Stimulated activated naive CD4-positive, alpha-beta T cell (primary cell): Measurements from ENCODE around the gene HMBS.
"Not testable (repeated sequence)": the region's sequence is repeated elsewhere in the genome, so short reads cannot be mapped to it uniquely, and the experiment has no call there.

Source experiments
- DNase-seq, 6 experiments: peaks; one replicate each; lab custom pipeline; 2025; lab: John Stamatoyannopoulos, UW

HMBS gene

GRCh38 chr11:119084663-119085436, at the start of gene HMBS:
TSS of gene HMBS (plus strand) at chr11:119084881. CDS start at chr11:119085034, 153 bp downstream.
- DNase-seq: peak; percentile 74 to 90 (median 87)

- no peak for DNase-seq
These were observed 45.8 kb upstream of the HMBS start for GRCh38 chr11:119038884-119039283.

GRCh38 chr11:119039471-119039870, 45.2 kb upstream of the HMBS start:
- DNase-seq: not testable (repeated sequence)

GRCh38 chr11:119041821-119042514, 42.7 kb upstream of the HMBS start:
- no peak for DNase-seq

- DNase-seq: no peak
These were observed 41.8 kb upstream of the HMBS start for GRCh38 chr11:119042927-119043326.

GRCh38 chr11:119044708-119045107, 40.0 kb upstream of the HMBS start:
- no peak for DNase-seq

GRCh38 chr11:119046489-119046888, 38.2 kb upstream of the HMBS start:
- DNase-seq: no peak

GRCh38 chr11:119047205-119047604, 37.5 kb upstream of the HMBS start:
- no peak for DNase-seq

GRCh38 chr11:119048644-119049043, 36.0 kb upstream of the HMBS start:
- no peak for DNase-seq

GRCh38 chr11:119049081-119049480, 35.6 kb upstream of the HMBS start:
- DNase-seq: no peak

GRCh38 chr11:119051440-119052162, 33.1 kb upstream of the HMBS start:
- no peak for DNase-seq

GRCh38 chr11:119052163-119052814, 32.4 kb upstream of the HMBS start:
- no peak for DNase-seq

GRCh38 chr11:119054418-119054817, 30.3 kb upstream of the HMBS start:
- DNase-seq: no peak

GRCh38 chr11:119055901-119056300, 28.8 kb upstream of the HMBS start:
- DNase-seq: peak in 1 of 6 experiments; percentile 4

- DNase-seq: peak in 5 of 6 experiments; percentile 15 to 59 (median 52)
These were observed 28.2 kb upstream of the HMBS start for GRCh38 chr11:119056421-119056999.

- peak; percentile 95 to 98 (median 97) for DNase-seq
These were observed 27.5 kb upstream of the HMBS start, which contains the start of gene HYOU1 for GRCh38 chr11:119057000-119057769. TSS of gene HYOU1 (minus strand) at chr11:119057205. CDS start at chr11:119056160, 1,045 bp downstream.

GRCh38 chr11:119059128-119059527, 25.6 kb upstream of the HMBS start:
- not testable (repeated sequence) for DNase-seq

- no peak for DNase-seq
These were observed 23.4 kb upstream of the HMBS start for GRCh38 chr11:119061256-119061655.

- no peak for DNase-seq
These were observed 21.9 kb upstream of the HMBS start for GRCh38 chr11:119062779-119063178.

GRCh38 chr11:119065369-119065768, 19.3 kb upstream of the HMBS start:
- peak; percentile 14 to 58 (median 26) for DNase-seq
